GM19438 (cell line): ENCODE data around the gene PIK3R3.

Experiments
- ATAC-seq: cut with Tn5 transposase; IDR thresholded peaks from one replicate; pipeline ENCODE4 v1.9.1; 2021; ENCODE audit warnings: low read depth; ENCODE audit not compliant: unreplicated experiment

The PIK3R3 gene

DNA sequence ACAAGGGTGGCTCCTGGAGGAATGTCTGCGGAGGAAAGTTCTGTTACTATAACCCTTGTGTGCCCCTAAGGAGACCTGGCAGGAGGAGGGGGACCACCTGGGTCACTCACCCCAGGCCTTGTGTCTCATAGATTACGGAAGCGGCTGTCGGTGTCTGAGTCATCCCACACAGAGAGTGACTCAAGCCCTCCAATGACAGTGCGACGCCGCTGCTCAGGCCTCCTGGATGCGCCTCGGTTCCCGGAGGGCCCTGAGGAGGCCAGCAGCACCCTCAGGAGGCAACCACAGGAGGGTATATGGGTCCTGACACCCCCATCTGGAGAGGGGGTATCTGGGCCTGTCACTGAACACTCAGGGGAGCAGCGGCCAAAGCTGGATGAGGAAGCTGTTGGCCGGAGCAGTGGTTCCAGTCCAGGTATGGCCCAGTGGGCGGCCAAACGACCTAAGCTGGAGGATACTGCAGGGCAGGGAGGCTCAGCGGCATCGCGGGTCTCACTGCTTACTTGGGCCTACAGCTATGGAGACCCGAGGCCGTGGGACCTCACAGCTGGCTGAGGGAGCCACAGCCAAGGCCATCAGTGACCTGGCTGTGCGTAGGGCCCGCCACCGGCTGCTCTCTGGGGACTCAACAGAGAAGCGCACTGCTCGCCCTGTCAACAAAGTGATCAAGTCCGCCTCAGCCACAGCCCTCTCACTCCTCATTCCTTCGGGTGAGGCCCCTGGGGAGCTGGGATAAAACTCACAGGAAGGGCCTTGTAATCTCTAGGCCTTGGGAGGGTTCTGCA is 101.4 kb downstream of the PIK3R3 start:
- ATAC-seq = no peak

DNA sequence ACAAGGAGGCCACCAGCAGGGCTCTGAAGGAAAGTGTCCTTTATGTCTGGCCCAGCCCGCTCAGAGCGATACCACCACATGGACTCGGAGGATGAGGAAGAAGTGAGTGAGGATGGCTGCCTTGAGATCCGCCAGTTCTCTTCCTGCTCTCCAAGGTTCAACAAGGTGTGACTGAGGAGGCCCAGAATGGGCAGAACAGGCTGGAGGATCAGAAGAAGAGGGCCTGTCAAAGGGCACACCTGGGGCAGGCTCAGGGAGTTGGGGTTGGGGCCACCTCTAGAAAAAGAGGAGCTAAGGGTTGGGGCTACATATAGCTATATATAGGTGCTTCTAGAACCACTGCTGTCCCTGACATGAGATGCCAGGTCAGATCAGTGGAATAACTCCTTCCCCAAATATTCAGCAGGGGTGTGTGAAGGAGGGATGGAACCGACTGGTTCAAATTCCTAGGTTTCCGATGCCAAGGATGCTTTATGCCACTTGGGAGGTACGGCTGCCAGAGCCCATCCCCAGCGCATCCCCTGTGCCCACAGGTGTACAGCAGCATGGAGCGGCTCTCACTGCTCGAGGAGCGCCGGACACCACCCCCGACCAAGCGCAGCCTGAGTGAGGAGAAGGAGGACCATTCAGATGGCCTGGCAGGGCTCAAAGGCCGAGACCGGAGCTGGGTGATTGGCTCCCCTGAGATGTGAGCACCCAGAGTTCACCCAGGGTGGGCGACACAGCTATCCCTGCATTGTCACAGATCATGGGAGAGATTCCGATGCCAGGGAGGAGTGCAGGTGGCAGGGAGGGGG is 102.2 kb downstream of the PIK3R3 start:
- no peak for ATAC-seq

DNA sequence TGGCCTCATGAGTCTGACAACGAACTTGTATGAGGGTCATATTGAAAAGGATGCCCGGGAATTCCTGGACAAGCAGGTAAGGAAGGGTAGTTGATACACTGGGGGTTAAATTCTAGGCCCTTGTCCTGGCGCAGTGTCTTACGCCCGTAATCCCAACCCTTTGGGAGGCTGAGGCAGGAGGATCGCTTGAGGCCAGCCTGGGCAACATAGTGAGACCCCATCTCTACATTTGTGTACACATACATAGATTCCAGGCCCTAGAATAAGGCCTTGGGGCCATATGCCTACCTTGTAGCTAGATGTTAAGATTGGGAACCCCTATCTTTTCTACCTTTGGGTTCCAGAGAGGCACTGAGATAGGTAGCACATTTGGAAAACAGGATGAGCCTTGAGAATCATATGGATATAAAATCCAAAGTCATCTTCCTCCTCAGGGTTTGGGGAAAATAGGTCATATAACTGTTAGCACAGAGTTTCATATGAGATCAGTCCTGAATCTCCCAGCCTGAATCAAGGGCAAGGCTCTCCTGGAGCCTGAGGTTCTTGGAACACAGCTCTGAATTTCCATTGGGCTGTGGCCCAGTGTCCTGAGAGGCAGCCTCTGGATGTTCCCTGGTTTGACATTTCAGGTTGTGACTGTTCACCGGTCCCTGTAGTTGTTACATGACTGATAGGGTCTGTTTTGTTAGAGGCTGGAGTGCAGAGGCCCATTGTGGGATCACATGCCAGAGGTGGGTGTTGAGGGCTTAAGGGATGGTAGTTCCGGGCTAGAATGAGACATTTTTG is 104.4 kb downstream of the PIK3R3 start:
- ATAC-seq = no peak

DNA sequence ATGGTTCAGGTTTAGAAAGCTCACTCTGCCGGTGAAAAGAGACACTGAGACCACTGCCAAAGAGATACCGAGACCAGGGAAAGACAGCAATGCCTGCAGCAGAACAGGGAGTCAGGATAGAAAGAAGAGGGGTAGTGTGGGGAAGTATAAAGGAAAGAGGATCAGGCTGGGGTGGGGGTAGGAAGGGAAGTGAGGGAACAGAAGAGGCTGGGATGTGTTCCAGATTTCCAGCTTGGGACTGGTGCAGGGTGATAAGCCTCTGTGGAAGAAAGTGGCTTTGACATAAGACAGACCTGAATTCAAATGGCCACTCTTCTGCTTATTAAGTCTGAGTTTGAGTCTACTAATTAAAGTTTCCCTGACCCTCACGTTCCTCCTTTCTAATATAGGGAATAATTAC is 105.9 kb downstream of the PIK3R3 start:
- ATAC-seq = no peak

DNA sequence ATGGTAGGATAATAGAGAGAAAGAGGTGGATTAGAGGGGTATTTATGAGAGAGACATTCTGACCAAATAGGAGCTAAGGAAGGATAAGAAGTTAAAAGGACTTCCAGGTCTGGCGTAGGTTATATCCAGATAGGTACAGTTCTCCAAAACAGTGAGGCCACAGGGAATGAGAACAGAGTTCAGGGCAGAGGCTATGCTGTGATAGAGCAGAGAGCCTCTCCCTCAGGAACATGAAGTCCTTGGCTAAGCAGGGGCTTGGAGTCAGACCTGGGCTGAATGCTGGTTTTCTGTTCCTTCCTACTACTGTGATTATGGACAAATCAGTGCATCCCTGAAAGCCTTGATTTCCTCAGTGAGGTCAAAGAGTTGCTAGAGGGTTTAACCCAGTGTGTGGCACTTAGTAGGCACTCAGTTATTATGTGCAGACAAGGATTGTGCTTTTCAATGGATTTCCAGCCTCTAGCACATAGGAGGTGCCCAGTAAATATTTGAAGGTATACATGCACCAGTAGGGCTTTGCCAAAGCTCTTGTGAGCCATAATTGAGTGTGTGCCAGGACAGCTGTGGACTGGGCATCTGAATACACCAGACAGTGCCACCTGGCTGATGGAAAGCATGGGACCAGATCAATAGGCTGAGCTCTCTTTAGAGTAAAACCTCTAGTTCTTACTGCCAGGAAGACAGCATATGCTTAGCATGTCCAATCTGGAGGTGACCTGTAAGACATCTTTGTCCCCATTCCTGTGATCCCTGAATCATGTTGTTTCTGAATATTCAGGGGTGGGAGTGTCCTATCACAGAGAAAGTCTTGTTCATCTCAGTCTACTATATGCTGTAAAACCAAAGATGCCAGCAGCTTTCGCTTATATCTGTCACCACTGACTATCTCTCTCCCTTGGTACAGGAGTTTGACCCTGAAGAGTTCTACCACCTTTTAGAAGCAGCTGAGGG is 111.1 kb downstream of the PIK3R3 start:
- ATAC-seq = no peak

DNA sequence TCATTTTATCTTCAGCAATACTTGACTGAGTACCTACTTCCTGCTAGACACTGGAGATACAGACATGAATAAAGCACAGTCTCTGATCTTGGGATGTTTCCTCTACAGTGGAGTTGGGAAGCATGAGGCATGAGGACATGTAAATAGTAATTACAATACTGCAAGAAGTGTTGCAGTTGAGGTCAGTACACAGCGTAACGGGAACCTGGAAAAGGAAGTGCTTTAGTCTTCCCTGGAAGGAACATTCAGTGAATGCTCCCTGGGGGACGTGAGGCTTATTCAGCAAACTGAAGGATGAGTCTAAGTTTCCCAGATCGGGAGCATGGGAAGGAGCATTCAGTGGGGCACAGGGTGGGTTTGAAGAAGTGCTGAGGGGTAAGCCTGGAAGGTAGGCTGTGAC is 112.4 kb downstream of the PIK3R3 start:
- no peak for ATAC-seq

DNA sequence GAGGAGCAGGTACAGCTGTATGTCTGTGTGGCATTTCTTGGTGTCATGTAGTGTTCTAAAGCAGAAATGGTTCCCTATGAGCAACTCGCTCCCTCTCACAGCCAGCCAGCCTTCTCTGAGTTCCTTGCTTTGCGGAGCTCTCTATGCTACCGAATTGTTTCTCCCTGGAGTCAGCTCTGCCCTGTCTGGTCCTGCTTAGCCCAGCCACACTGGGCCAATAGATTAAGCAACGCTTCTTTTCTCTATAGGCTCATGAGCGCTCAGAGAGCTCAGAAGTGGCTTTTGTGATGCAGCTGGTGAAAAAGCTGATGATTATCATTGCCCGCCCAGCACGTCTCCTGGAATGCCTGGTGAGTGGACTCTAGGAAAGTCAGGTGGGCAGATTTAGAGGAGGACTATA is 113.1 kb downstream of the PIK3R3 start:
- no peak for ATAC-seq

DNA sequence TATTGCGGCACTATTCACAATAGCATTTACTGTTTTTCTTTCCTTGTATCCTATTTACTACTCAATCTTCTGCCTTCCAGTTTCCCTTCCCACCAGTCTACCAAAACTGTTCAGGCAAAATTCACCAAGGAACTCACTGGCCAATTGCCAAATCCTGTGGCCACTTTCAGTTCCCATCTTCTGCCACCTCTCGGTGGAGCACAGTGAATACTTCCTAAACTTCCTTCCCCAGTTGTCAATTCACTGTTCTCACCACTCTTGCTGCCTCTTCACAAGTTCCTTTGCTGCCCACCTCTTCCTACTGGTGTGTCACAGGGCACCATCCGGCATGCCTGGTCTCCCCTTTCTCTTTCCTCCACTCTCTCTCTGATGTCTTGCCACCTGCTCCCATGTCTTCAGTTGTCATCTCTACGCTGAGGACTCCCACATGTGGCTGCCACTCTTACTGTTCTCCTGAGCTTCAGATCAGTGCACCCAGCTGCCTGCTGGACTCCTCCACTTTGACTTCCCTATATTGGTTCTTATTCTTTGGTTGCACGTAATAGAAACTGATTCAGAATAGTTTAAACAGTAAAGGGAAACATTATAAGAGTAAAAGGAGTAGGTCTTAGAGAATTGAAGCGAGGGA is 114.4 kb downstream of the PIK3R3 start:
- no peak for ATAC-seq

DNA sequence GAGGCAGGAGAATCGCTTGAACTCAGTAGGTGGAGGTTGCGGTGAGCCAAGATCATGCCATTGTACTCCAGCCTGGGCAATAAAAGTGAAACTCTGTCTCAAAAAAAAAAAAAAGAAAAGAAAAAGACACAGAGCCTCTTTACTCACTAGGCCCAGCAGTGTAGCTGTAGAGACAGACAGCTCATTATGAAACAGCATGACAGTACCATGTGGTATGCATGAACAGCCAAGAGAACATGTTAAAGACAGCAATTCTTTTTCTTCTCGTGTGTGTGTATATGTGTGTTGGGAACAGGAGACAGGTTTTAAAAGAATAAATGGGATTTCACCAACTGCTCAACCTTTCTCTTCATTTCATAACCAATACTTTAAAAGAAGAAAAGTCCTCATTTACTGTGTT is 118.8 kb downstream of the PIK3R3 start:
- no peak for ATAC-seq

DNA sequence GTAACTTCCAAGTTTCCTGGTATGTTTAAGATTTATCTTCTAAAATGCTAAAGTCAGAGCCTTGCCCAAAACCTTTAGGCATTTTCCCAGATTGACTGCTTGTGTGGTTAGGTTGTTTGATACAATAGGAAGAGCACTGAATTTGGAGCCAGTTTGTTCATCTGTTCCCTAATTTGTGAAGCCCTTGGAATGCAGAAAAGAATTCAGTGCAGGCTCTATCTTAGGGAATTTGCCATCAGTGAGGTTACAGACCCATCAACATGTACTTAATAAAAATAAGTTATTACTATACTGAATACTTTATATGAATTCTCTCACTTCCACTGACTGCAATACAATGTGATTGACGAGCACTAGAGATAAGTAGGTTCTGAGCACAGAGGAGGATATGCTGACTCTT is 120.2 kb downstream of the PIK3R3 start:
- no peak for ATAC-seq

DNA sequence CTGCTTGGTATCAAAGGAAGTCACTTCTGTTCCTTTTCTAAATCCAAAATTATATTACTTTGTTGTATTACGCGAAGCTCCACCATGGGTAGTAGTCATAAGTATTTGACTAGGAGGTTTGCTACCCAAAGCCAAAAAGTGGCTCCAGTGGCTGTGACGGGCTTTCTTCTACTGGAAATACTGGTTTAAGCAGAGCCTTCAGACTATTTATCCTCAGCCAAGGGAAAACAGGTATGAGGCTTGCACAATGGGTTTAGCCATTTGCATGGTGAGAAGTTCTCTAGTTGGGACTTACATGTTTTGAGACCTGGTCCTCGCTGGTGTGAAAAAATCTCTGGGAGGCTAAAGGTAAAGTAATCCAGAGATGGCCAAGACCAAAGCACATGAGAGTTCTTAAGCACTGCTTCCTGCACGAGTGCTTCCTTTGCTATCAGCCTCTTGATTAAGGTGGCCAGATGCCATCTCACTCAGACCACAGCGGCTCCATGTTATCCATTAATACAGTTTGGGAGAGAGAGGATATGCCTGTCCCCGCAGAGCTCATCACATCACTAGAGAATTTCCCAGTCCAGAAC is 121.2 kb downstream of the PIK3R3 start:
- ATAC-seq = no peak

DNA sequence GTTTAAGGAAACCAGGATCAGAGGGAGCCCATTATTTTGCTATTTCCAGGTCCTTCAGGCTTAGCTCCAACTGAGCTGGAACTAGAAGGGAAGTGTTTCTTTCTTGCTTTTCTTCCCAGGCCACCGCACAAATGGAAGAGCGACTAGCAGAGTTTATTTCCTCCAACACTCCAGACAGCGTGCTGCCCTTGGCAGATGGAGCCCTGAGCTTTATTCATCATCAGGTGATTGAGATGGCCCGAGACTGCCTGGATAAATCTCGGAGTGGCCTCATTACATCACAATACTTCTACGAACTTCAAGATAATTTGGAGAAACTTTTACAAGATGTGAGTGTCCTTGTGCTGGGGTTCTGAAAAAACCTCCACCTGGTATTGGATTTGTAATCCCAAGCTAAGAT is 121.8 kb downstream of the PIK3R3 start:
- ATAC-seq = no peak

DNA sequence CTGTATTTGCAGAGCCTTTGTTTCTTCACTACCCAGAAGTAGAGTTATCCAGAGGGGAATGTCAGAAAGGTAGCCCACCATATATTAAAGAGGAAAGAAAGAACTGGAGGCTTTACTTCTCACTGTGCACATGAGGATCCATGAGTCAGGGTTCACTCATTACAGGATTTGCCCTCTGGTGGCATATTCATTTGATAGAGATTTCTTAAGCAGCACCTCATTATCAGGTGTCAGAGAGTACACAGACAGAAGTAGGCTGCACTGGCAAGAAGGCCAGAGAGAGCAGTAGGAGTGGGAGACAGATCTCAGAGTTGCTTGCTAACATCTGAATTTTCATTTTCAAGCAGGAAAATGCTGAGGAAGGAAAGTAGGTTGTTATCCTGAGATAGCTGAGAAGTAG is 123.8 kb downstream of the PIK3R3 start:
- ATAC-seq = no peak

DNA sequence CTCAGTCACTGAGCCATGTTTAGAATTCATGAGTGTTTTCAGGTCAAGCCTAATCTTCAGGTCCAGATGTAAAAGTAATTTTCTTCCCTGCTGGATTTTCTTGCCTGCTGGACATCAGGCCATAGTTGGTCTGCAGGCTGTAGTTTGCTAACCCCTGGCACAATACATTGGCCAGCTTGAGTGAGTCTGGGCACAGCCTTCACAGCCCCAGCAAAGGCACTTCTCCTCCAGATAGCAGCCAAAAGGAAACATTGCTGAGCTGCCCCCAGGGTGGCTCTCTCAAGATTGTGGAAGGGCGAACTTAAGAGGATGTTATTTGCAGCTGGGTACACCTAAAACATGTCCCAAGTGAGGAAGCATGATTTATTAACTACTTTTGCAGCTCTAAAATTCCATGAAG is 126.8 kb downstream of the PIK3R3 start:
- ATAC-seq = no peak

DNA sequence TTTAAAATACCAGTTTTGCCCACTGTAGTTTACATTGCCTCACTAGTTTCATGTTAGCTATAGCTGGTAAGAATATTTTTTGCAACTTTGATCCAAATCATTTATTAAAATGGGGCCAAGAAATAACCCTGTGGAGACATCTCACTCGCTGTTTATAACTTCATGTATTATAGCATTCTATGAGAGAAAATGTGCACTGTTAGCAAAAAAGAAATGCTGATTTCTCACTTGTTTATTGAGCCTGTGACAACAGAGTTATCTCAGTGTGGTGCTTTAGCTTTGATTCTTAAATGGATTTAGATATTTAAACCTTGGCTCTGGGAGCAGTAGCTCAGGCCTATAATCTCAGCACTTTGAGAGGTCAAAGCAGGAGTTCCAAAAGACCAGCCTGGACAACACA is 127.9 kb downstream of the PIK3R3 start:
- ATAC-seq = no peak

DNA sequence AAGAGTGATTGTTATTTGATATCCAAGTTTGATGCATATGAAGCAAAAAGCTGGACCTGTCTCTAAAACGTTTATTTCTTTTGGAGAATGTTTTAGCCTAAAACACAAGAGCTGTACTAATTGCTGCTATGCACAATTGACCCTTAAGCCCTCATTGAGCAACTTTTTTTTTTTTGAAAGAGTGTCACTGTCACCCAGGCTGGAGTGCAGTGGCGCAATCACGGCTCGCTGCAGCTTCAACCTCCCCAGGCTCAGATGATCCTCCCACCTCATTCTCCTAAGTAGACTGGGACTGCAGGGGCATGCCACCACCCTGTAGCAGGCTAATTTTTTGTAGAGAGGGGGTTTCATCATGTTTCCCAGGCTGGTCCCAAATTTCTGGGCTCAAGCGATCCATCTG is 129.1 kb downstream of the PIK3R3 start:
- ATAC-seq = no peak

DNA sequence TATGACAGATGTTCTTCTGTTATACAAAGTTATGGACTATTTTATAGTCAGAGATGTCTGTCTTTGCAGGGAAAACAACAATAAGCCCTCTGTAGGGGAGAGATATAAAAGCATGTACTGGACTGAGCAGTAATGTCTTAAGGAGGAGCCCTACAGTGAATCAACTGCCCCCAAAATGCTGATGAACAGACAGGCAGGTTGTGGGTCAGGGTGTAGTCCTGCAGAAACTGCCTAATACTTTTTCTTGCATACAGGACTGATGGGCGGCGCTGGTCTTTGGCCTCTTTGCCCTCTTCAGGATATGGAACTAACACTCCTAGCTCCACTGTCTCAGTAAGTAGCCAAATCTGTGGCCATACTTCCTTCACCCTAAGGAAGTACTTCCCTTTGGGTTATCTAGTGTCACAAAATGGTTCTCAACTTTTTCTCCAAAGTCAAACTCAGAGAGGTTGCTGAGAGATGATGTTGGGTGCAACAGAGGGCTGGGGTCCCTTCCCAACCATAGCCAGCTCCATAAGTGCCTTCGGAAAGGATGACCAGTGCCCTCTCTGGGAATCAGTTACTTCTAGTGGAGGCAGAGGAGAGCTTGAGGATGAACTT is 129.8 kb downstream of the PIK3R3 start:
- no peak for ATAC-seq

DNA sequence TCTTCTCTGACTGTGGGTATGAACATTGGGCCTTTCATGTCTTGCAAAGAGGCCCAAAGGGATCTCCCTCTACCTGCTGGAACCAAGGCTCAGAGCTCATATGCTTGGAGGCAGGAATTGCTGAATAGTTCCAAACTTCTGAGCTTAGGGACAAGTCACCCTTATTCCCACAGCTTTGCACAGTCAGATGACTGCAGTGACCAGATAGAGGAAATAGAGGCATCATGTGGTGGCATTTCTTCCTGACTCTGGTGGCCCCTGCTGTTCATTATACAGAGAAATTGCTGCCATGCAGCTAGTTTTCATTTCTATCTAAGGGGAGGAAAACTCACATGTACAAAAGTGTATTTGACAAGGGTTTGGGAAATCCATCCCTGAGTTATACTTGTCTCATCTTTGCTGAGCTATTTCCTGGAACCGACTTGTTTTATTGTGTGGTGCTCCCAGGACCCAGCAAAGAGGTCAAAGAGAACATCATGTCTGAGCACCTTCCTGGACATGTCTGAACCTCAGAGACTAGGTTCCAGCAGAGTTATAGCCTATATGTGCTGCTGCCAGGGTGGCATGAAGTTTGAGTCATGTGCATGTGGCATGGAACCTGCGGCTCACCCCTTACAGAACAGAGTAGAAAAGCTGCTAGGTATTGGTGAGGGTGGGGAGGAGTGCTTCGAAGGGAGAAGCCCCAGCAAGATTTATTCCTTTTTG is 131.2 kb downstream of the PIK3R3 start:
- ATAC-seq = no peak
